Putamen (tissue), 1 donor: Measurements from ENCODE around the gene MPZ.
"Not testable (repeated sequence)": the region's sequence is repeated elsewhere in the genome, so short reads cannot be mapped to it uniquely, and the experiment has no call there.

Experiments used
- DNase-seq: peaks from one replicate; pipeline ENCODE4 v3.0.0-alpha.2; 2016; ENCODE audit warnings: low spot score

MPZ gene

GRCh38 chr1:161309868-161310267 is at the start of gene MPZ:
Gene MPZ, minus strand, starts transcription at chr1:161309968. Its CDS starts 63 bp downstream, at chr1:161309905.
- no peak for DNase-seq

DNA sequence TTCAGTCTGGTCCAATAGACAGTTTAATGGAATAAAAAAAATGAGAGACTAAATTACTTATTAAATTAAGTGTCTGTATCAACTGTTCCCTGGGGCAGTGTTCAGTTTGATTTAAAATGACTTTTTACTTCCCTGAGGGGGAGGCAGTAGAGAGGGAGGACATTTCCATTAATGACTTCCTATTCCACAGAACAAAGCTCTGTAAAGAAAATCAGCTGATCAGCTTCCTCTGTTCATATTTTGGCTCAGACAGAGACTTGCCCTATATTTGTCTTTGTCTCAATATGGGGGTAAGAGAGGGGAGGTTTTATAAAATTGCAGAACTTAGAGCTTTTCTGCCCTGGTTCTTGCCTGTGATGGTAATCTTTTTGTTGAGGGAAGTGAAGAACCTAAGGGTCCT is 49.5 kb upstream of the MPZ start:
- DNase-seq = peak; percentile 23

DNA sequence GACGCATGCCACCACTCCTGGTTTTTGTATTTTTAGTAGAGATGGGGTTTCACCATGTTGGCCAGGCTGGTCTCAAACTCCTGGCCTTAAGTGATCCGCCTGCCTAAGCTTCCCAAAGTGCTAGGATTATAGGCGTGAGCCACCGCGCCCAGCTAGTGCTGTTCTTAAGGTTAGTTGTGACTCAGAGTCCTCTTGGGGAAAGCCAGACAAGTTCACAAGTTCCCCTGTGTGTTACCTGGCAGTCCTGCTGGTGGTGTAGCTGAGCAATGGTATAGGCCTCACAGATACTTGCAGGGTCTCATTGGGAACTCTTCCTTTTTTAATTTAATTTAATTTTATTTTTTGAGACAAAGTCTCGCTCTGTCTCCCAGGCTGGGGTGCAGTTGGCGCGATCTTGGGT is 47.3 kb upstream of the MPZ start:
- no peak for DNase-seq

DNA sequence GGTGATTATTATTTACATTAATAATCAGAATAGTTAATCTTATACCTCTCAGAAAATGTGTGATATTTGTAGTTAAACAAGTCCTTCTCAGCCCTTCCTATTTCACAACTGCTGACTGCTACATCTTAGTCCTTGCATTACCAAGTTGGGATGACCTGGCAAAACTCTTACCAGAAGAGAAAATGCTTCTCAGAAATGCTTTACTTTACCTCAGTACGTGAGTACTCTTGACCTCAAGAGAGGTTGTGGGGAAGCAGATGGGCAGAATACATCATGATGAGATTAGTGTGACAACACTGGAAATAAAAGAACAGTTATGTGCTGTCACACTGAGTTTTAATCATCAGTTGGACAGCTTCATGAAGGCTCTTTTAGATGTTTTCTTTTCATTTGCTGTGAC is 41.7 kb upstream of the MPZ start:
- DNase-seq = no peak

GRCh38 chr1:161350671-161351070 is 40.9 kb upstream of the MPZ start:
- no peak for DNase-seq

DNA sequence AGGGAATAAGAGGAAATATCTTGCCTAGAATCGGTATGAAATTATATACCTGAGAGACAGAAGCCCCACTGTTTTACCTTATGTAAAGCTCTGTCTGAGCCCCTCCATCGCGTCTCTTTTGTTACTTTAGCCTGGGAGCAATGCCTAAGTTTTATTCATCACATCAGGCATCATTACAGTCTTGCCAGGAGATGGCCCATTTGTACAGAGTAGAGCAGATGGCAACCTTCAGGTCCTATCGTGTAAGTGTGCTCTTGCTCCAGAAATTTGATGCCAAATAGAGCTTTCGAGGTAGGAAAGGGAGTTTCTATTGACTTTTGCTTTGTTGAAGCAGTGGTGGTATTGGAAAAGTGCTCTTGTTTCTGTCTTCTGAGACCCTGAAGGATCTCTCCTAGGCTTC is 33.1 kb upstream of the MPZ start:
- no peak for DNase-seq

DNA sequence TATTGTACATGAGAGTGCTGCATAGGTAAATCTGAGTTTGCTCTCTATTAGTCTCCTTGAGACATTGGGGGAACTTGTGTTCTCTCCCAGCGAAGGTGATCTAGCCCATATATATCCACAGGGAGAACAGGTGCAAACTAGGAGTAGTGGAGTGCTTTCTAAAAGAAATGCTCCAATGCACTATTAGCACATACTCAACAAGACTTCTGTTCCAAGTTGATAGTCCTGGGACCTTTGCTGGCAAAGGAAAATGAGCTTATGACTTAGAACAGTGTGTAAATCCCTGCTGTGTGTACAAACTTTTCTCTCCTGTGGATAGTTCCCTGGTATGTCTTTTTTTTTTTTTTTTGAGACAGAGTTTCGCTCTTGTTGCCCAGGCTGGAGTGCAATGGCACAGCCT is 32.4 kb upstream of the MPZ start:
- no peak for DNase-seq

DNA sequence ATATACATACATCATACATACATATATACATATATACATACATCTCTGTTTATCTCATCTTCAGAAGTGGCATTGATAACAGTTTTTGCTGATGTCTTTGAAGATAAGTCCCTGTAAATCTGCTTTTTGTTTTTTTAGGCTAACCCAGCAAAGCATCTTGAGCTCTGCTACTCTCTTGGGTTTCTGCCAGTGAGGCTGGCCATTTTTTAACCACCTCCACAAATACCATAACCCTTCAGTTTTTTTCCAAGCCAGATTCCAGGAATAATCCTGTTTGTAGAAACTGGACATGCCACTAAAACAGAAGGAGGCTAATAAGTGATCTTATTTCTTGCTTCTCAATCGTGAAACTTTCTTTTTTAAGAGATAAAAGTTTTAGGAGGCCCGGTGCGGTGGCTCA is 26.0 kb upstream of the MPZ start:
- no peak for DNase-seq

DNA sequence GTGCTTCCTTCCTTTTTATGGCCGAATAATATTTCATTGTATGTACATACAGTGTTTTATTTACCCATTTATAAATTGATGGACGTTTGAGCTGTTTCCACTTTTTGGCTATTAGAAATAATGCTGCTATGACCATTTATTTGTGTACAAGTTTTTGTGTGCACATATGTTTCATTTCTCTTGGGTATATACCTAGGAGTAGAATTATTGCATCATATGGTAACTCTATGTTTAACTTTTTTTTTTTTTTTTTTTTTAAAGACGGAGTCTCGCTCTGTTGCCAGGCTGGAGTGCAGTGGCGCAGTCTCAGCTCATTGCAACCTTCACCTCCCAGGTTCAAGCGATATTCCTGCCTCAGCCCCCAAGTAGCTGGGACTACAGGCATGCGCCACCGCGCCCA is 23.4 kb upstream of the MPZ start:
- DNase-seq = no peak

- no peak for DNase-seq
Observed at GRCh38 chr1:161330346-161330745, 20.6 kb upstream of the MPZ start.

DNA sequence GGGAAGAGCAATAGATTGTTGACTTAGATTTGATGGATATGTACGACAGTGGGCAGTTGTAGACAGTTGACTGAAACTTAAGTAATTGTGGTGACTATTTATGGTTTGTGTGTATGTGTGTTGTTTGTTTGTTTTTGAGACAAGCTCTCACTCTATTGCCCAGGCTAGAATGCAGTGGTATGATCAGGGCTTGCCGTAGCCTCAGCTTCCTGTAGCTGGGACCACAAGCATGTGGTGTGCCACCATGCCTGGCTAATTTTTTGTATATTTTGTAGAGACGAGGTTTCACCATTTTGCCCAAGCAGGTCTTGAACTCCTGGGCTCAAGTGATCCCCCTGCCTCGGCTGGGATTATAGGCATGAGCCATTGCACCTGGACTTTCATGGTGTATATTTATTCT is 14.3 kb upstream of the MPZ start:
- no peak for DNase-seq

GRCh38 chr1:161315841-161316674 is 6.3 kb upstream of the MPZ start:
- not testable (repeated sequence) for DNase-seq

GRCh38 chr1:161314201-161314981 is 4.6 kb upstream of the MPZ start, which contains the start of gene SDHC:
Gene SDHC, plus strand, starts transcription at chr1:161314381. Its CDS starts 25 bp downstream, at chr1:161314406.
- DNase-seq = peak; percentile 94

DNA sequence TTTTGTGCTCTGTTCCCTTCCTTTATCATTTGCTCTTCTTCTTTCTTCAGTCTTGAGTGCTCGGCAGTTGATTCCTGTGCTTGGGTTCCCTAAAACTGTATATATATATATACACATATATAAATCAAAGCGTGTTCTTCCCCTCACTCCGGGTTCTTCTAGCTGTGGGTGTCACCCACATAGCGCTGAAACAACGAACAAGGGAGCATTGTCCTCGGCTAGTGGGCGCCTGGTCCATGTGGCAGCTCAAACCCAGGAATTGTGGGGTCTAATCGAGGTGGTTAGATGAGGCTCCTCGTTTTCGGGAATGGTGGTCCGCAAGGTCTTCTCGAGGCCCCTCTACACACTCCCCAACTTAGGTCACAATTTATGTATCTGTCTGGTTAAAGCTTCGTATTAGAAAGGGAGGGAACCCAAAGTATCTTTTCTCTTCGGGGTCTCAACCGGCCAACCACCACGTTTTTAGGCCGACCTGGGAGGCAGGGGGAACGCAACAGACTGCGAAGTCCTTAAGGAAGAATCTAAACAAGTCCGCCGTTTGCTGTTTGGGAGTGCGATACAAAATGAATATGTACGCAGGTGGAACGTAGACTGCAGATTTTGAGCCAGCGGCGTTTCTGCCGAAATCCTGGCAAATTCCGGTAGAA is 3.9 kb upstream of the MPZ start:
- peak; percentile 67 for DNase-seq

GRCh38 chr1:161311595-161312181 is 1.9 kb upstream of the MPZ start:
- no peak for DNase-seq

GRCh38 chr1:161307892-161308638 is 1.7 kb downstream of the MPZ start:
- no peak for DNase-seq

GRCh38 chr1:161307230-161307768 is 2.5 kb downstream of the MPZ start:
- no peak for DNase-seq

DNA sequence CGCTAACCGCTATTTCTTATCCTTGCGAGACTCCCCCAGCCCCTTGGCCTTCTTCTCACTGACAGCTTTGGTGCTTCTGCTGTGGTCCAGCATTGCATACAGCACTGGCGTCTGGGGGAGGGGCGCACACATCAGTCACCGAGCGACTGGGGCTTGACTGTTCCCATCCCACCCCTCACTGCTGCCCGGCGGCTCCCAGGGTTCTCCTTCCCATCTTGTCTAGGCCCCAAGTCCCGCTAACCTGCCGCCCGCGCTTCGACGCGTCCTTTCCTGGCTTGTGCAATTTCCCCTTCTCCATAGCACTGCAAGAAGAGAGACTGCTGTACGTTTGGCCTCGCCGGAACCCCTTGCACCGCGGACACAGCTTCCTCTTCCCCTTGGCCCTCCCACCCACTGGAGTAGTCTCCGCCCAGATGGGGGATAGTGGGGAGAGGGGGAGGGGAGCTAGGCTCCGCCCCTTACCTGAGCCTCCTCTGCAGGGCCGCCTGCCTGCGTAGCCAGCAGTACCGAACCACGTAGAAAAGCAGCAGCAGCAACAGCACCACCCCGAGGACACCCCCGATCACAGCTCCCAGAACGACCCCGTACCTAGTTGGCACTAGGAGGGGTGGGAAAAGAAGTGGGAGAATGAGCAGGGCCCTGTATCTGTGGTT is 3.8 kb downstream of the MPZ start:
- peak; percentile 74 for DNase-seq

DNA sequence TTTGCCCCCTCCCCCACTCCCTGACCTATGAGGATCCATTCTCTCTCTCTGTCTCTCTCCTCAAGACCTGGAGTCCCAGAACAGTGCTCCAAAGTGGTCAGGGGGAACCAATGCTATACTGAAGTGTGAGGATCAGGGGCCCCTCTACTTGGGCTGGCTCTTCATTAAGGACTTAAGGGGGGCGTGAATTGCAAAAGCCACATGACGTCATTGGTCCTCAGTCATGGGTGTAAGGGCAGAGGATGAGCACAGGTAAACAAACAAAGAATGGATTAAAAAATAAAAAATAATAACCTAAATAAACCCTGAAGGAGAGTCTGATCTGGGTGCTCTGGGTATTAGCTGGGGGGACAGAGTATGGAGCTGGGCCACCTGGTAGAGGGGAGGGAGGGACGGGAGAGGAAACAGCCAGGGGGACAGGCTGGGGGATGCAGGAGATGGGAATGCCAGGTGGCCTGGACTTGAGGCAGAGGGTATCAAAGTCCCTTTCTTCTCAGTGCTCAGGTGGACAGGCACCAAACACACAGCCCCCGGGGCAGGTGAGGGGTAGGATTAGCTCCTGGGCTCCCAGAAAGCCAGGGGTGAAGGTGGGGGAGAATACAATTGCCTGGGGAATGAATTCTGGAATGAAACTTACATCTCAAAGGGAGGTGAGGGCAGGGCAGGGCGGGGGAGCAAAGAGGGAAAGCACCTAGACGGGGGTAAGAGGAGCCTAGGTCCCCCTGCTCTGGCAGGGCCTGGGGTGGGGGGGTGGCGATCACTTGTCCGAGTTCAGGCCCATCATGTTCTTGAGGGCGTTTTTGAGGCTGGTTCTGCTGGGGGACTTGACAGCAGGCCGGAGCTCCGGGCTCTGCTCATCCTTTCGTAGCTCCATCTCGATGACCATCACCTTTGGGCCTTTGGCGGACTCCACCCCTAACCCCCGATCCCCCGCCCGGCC is 4.6 kb downstream of the MPZ start:
- no peak for DNase-seq

GRCh38 chr1:161300478-161300877 is 9.3 kb downstream of the MPZ start:
- no peak for DNase-seq
